Activated naive CD4-positive, alpha-beta T cell (primary cell): Measurements from ENCODE around the gene TRIM27.
A peak's percentile ranks its signal among the peaks of the same experiment; 100 is the strongest.
"Not testable (repeated sequence)": the region's sequence is repeated elsewhere in the genome, so short reads cannot be mapped to it uniquely, and the experiment has no call there.

Source experiments
- DNase-seq, 4 experiments: peaks; one replicate each; lab custom pipeline; 2025; lab: John Stamatoyannopoulos, UW

TRIM27 gene

DNA sequence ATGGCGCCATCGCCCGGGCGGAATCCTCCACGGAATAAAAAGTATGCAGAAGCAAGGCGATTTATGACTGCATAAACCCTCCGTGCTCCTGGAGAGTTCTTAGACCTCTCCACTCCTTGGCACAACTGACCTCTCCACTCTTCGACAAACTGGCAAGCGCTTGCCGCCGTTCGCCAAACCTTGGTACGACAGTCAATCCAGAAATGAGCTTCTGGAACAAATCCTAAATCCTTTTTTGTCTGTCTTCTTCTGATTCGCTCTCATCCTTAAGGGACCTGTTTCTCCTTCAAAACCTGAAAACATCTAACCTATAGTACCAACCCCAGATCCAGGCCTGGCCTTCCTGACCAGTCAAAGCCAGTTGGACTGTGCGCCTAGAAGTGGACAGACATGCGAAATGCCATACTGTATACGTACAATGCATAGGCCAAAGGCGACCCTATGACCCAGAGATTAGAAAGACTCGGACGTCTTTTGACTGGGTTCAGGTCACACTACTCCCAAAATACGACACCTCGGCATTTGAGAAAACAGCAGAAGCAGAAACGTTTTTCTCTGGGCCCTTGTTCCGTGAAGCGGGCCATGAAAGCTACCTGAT is 59.4 kb downstream of the TRIM27 start:
- DNase-seq: no peak

DNA sequence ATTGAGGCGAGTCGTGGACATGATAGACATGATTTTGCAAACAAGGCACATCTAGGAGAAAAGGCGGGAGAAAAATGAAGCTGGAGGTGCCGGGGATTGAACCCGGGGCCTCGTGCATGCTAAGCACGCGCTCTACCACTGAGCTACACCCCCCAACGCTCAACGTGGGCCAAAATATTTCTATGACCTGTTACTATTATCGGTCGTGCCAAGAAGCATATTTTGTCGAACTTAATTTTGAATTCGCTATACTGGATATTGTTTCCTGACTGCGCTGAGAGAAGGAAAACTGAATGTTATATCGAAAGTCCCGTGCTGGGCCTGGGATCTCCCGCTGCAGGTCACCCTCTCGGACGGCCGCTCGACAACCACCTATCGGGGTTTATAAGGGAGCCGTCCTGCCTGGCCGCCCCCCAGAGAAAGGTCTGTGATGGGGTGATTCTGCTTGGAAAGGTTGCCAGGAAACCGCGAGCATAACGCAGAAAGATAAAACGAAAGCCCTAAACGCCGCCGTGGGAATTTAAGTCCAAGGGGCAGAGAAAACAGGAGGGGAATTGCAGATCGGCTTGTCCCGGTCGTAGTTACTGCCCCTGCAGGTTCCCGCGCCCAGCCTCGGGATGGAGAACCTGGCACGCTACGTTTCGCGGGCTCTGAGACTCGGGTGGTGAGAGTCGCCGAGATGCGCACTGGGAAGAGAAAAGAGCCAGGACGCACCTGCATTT is 60.0 kb downstream of the TRIM27 start:
- DNase-seq: peak; percentile 54 to 63 (median 57)

DNA sequence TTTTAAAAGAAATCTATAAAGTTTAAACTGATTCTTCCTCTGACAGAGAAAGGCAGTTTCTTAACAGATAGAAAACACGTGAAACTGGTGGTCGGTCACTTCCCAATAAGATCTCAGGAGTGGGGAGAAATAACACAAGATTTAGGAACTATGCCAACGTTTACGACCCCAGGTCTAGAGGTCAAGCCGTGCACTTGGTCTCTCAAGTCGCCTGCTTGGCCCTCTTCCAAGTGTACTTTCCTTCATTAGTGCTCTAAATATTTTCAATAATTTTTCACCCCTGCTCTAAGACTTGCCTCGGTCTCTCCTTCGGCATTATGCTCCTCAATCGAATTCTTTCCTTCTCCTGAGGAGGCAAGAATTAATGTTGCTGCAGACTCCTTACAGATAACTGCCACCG is 61.7 kb downstream of the TRIM27 start:
- DNase-seq: no peak

DNA sequence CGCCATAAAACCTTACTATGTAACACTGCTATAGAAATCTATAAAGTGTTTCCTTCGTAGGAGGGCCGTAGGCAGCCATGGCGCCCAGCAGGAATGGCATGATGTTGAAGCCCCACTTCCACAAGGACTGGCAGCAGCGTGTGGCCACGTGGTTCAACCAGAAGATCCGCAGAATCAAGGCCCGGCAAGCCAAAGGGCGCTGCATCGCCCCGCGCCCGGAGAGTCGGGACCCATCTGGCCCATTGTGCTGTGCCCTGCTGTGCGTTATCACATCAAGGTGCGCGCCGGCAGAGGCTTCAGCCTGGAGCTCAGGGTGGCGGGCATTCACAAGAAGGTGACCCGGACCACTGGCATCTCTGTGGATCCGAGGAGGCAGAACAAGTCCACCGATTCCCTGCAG is 62.4 kb downstream of the TRIM27 start:
- DNase-seq: no peak

DNA sequence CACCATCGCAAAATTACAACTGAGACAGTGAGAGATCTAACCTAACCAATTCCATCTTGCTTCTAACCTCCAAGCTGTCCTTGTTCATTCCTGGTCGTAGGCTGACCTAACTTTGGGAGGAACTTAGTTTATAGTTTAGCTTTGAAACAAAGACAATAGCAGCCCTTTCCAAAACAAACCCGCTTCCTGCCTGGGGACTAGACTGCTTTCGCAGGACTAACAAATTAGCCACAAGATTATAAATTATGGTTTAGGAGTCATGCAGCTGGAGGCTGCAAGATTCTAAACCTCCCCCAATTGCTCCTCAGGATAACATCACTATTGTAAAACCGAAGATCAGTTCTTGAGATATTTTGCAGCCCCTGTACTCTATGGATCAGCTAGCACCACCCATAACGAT is 63.2 kb downstream of the TRIM27 start:
- no peak for DNase-seq

DNA sequence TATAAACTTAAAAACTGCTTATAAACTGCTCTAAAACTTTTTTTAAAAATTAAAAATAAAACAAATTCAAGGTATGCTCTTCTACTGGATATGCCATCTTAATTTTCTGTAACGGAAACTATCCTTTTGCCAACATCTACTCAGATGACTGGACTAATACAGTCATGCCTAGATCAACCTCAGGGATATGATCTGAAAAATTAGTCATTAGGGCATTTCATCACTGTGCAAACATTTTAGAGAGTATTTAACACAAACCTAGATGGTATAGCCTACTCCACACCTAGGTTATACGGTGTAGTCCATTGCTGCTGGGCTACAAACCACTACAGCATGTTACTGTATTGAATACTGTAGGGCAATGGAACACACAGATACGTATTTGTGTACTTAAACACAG is 64.8 kb downstream of the TRIM27 start:
- no peak for DNase-seq

DNA sequence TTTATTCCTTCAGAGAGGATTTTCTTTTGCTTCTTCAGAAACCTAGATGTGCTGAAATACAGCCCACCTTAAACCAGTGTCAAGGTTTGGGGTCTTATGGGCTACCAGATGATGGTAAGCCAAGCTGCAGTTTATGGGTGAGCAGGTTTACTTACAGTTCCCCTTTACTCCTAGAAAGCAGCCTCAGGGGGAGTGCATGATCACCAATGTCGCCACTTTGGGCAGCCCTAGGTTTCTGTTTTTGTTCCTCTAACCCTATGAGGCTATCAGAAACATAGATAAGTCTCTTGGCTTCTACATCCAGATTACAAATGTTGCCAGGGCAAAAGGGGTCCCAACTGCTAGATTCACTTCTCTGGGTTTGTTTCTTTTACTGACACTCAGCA is 67.2 kb downstream of the TRIM27 start:
- no peak for DNase-seq

DNA sequence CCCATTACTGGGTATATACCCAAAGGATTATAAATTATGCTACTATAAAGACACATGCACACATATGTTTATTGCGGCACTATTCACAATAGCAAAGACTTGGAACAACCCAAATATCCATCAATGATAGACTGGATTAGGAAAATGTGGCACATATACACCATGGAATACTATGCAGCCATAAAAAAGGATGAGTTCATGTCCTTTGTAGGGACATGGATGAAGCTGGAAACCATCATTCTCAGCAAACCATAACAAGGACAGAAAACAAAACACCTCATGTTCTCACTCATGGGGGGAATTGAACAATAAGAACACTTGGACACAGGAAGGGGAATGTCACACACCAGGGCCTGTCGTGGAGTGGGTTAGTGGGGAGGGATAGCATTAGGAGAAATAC is 69.4 kb downstream of the TRIM27 start:
- DNase-seq: not testable (repeated sequence)
